Measurements from ENCODE around the gene TMEM63A. TPM values are rescaled to one million over a fixed set of nuclear protein-coding genes. Genes with fewer than 3 reads are reported as not detected.

The TMEM63A gene
- total RNA-seq, 1 donor from 2014 or later = 4.7 TPM

DNA sequence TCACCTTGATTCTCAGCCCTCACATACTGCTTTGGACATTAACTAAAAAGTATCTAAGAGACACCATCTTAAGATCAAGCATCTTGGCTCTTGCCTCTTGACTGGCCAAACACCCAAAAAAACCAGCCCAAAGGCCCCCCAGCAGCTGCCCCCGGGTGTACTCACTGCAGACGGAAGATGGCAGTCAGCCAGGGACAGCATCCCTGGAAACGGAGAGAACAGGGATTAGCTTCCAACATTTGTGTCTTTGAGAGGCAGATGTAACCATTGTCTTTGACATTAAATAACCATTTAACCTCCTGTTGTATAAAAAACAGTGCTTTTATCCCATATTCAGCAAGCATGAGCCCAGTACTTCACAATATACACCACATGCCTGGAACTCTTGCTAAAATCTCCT is 11.3 kb downstream of the TMEM63A start:
- H3K36me3 ChIP-seq (ENCODE audit: control insufficient read depth, insufficient read depth, low read length) = peaks cover 3% of the 10 kb centered on the region
- TF ChIP-seq, protein P1, sequence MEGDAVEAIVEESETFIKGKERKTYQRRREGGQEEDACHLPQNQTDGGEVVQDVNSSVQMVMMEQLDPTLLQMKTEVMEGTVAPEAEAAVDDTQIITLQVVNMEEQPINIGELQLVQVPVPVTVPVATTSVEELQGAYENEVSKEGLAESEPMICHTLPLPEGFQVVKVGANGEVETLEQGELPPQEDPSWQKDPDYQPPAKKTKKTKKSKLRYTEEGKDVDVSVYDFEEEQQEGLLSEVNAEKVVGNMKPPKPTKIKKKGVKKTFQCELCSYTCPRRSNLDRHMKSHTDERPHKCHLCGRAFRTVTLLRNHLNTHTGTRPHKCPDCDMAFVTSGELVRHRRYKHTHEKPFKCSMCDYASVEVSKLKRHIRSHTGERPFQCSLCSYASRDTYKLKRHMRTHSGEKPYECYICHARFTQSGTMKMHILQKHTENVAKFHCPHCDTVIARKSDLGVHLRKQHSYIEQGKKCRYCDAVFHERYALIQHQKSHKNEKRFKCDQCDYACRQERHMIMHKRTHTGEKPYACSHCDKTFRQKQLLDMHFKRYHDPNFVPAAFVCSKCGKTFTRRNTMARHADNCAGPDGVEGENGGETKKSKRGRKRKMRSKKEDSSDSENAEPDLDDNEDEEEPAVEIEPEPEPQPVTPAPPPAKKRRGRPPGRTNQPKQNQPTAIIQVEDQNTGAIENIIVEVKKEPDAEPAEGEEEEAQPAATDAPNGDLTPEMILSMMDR (IDR thresholded peaks at IDR 0.05; ENCODE audit: insufficient read depth, low read length, severe bottlenecking) = no peak
- no peak for DNase-seq (ENCODE audit: low read depth)
- no peak for FAIRE-seq
- H3K27me3 ChIP-seq (ENCODE audit: control insufficient read depth, insufficient read depth, low read length) = peaks cover 3% of the 10 kb centered on the region
- H3K4me3 ChIP-seq (ENCODE audit: low read depth, low read length) = no peak overlapping the region

DNA sequence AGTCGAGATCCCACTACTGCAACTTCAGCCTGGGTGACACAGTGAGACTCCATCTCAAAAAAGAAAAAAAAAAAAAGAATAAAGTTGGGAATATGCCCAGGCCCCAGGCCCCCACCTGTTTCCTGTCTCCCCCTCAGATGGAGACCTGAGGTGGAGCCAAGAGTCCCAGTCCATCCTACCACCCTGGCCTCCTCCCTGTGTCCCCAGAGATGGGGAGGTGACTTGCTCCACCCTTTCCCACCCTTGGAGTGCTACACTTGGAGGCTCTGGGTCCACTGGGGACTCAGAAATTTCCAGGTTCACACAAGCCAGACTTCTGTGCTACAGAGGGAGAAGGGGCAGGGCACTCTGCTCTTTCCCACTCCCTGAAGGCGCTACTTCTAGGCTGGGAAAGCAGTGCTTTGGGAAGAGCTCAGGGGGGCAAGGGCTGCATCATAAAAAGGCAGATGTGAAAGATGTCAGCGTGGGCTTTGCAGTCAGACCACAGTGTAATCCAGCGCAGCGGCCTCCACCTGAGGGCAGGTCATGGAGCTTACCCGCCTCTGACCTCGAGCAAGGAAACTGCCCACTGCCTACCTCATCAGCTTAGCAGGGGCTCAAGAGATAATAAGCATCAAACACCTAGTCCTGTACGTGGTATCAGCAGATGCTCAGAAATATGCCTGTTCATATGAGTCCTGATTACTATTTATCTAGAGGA is 13.4 kb downstream of the TMEM63A start:
- TF ChIP-seq, protein P1 (IDR thresholded peaks at IDR 0.05; ENCODE audit: insufficient read depth, low read length, severe bottlenecking) = no peak
- H3K27me3 ChIP-seq (ENCODE audit: control insufficient read depth, insufficient read depth, low read length) = no peaks in the 10 kb centered on the region
- FAIRE-seq = no peak
- H3K36me3 ChIP-seq (ENCODE audit: control insufficient read depth, insufficient read depth, low read length) = peaks cover 2% of the 10 kb centered on the region
- no peak for DNase-seq (ENCODE audit: low read depth)
- no peak overlapping the region for H3K4me3 ChIP-seq (ENCODE audit: low read depth, low read length)

DNA sequence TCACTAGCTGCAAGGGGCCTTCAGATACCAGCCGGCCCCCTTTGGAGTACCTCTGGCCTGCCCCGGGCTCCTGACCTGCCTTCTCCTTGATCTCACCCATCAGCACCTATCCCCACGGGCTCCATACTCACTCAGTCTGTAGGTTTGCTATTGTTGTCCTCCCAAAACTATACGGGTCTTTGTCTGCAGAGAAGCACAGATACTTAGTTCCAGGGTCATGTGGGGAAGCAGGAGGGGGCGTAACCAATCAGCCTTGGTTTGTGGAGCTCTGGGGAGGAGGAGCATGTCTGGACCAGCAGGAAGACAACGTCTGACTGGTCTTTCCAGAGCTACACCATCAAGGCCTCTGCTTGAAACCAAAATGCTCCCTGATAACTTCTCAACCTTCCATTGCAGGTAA is 15.2 kb downstream of the TMEM63A start:
- FAIRE-seq (no peak), DNase-seq (ENCODE audit: low read depth) (no peak)
- no peaks in the 10 kb centered on the region for H3K27me3 ChIP-seq (ENCODE audit: control insufficient read depth, insufficient read depth, low read length)
- peaks cover 7% of the 10 kb centered on the region for H3K36me3 ChIP-seq (ENCODE audit: control insufficient read depth, insufficient read depth, low read length)
- TF ChIP-seq, protein P1 (IDR thresholded peaks at IDR 0.05; ENCODE audit: insufficient read depth, low read length, severe bottlenecking) = no peak
- no peak overlapping the region for H3K4me3 ChIP-seq (ENCODE audit: low read depth, low read length)

DNA sequence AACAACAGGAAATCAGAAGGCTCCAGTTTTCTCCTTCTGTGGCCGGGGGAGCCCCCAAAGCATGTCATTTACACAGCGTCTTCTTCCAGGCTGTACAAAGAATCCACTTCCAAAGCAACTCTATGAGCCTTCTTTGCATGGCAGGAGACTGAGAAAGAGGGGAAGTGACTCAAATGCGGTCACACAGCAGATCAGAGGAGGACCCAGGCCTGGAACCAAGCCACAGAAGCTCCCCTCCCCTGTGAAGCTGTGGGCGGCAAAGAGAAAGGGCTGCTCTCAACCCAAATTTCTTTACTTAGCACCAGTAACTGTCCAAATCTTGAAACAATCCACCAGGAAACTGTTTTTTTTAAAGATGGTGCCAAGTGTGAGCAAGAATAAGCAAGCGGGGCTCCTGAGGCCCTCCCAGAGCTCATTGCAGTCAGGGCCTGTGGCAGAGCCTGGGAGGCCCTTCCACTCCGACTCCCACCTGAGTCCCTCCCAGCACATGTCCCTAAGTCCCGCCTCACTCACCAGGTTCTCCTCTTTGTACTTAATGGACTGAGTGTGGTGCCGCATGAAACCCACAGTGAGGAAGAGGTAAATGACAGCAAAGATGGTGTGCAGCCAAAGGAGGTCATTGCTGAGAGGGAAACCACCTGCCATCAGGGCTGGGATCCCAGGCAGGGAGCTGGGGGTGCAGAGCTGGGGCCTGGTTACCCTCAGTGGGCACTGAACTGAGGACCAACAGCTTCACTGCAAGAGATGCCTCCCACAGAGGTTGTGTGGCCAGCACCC is 15.9 kb downstream of the TMEM63A start:
- peaks cover 11% of the 10 kb centered on the region for H3K36me3 ChIP-seq (ENCODE audit: control insufficient read depth, insufficient read depth, low read length)
- no peak overlapping the region for H3K4me3 ChIP-seq (ENCODE audit: low read depth, low read length)
- DNase-seq (ENCODE audit: low read depth) (peak; percentile 48), FAIRE-seq (no peak)
- TF ChIP-seq, protein P1 (IDR thresholded peaks at IDR 0.05; ENCODE audit: insufficient read depth, low read length, severe bottlenecking) = no peak
- no peaks in the 10 kb centered on the region for H3K27me3 ChIP-seq (ENCODE audit: control insufficient read depth, insufficient read depth, low read length)

DNA sequence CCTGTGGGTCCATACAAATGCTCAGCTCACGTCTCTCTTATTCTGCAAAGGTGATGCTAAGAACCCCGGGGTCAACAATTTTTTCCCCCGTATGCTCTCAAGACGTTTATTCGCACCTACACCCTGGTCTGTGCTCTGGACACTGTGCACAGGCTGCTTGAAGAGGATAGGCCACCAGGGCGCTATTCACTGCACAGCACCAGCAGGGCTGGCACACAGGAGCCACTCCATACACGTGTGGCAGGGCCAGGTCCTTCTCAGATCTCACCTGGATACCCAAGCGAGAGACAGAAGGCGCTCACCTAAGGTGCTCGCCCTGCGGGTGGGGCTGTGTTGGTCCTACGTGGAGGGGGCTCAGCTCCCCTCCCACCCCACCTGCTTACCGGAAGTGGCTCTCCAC is 16.7 kb downstream of the TMEM63A start:
- Histone ChIP-seq H3K4me3 (ENCODE audit: low read depth, low read length) (no peak overlapping the region), H3K27me3 (ENCODE audit: control insufficient read depth, insufficient read depth, low read length) (no peaks in the 10 kb centered on the region), H3K36me3 (ENCODE audit: control insufficient read depth, insufficient read depth, low read length) (peaks cover 13% of the 10 kb centered on the region)
- no peak for DNase-seq (ENCODE audit: low read depth)
- FAIRE-seq = no peak
- TF ChIP-seq, protein P1 (IDR thresholded peaks at IDR 0.05; ENCODE audit: insufficient read depth, low read length, severe bottlenecking) = no peak
